Testis (tissue), 2 donors: ENCODE results near the gene RGS16.

Experiments used
- POLR2A ChIP-seq: fragments of 450-650 bp; IDR thresholded peaks from one replicate; pipeline ENCODE4 v1.6.1; 2017; ENCODE audit warnings: antibody characterized with exemption, mild to moderate bottlenecking, moderate library complexity
- TF ChIP-seq, protein P1 (sequence below), 3 experiments: fragments of 450-650 bp in 2 of 3; fragments of 200-600 bp in 1 of 3; sonication (generic) in 1 of 3; IDR thresholded peaks; one replicate each; pipeline ENCODE4 v1.5.1; 2016 to 2019; ENCODE audit warnings: antibody characterized with exemption in 3 of 3, mild to moderate bottlenecking in 2 of 3, moderate library complexity in 1 of 3

DNA sequence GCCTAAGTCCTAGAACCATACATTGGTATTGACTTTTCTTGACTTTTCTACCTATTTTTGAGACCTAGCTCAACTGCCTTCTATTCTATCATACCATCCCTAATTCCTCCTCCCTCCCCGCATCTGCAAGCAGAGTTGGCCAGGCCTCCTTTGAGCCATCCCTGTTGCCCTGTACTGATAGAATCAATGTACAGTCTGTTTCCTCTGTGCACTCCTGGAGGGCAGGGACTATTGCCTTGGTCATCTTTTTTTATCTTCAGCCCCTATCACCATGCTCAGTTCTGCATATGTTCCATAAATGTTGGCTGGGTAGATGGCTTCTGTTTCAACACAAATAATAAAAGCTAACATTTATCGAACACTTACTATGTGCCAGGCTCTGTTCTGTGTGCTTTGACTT, 4.0 kb upstream of the RGS16 start:
- TF ChIP-seq, protein P1, sequence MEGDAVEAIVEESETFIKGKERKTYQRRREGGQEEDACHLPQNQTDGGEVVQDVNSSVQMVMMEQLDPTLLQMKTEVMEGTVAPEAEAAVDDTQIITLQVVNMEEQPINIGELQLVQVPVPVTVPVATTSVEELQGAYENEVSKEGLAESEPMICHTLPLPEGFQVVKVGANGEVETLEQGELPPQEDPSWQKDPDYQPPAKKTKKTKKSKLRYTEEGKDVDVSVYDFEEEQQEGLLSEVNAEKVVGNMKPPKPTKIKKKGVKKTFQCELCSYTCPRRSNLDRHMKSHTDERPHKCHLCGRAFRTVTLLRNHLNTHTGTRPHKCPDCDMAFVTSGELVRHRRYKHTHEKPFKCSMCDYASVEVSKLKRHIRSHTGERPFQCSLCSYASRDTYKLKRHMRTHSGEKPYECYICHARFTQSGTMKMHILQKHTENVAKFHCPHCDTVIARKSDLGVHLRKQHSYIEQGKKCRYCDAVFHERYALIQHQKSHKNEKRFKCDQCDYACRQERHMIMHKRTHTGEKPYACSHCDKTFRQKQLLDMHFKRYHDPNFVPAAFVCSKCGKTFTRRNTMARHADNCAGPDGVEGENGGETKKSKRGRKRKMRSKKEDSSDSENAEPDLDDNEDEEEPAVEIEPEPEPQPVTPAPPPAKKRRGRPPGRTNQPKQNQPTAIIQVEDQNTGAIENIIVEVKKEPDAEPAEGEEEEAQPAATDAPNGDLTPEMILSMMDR (IDR thresholded peaks at IDR 0.05) = no peak
- TF ChIP-seq POLR2A = no peak
